Spleen (tissue), 11 donors: ENCODE measurements around the gene RGMA. TPM values are rescaled to one million over a fixed set of nuclear protein-coding genes. Genes with fewer than 3 reads are reported as not detected.

ENCODE experiments used
- DNase-seq: peaks from one replicate; pipeline ENCODE4 v3.0.0-alpha.2; 2020
- H3K27ac ChIP-seq, 8 donors: fragments of 200-600 bp; sonication (generic) in 7 of 8; 1 replicate in 4 of 8; 2 replicates in 4 of 8; pipeline versions ENCODE4 v1.5.0 to v1.8.0; 2016 to 2021; ENCODE audit warnings: inconsistent platforms in 4 of 8, mild to moderate bottlenecking in 4 of 8, moderate library complexity in 1 of 8
- H3K27me3 ChIP-seq, 7 donors: fragments of 200-600 bp; sonication (generic) in 6 of 7; replicated peaks in 1 of 7; 1 replicate in 4 of 7; 2 replicates in 3 of 7; pipeline versions ENCODE4 v1.5.0 to v1.8.0; 2016 to 2021; ENCODE audit warnings: inconsistent platforms in 3 of 7, mild to moderate bottlenecking in 1 of 7
- H3K36me3 ChIP-seq, 6 donors: fragments of 200-600 bp; sonication (generic) in 5 of 6; 1 replicate in 4 of 6; 2 replicates in 2 of 6; pipeline versions ENCODE4 v1.5.0 to v1.8.0; 2016 to 2021; ENCODE audit warnings: inconsistent platforms in 2 of 6
- H3K4me1 ChIP-seq, 6 donors: fragments of 200-600 bp; sonication (generic) in 5 of 6; 1 replicate in 3 of 6; 2 replicates in 3 of 6; pipeline versions ENCODE4 v1.5.0 to v1.8.0; 2016 to 2021; ENCODE audit warnings: inconsistent platforms in 3 of 6
- H3K4me3 ChIP-seq, 8 donors: fragments of 200-600 bp; sonication (generic) in 7 of 8; 1 replicate in 4 of 8; 2 replicates in 4 of 8; pipeline versions ENCODE4 v1.5.0 to v1.8.0; 2016 to 2021; ENCODE audit warnings: inconsistent platforms in 4 of 8, mild to moderate bottlenecking in 4 of 8, moderate library complexity in 2 of 8
- H3K9me3 ChIP-seq, 8 donors: fragments of 200-600 bp; sonication (generic) in 7 of 8; 1 replicate in 4 of 8; 2 replicates in 4 of 8; pipeline versions ENCODE4 v1.5.0 to v1.8.0; 2016 to 2021; ENCODE audit warnings: inconsistent platforms in 4 of 8
- CTCF ChIP-seq, 11 experiments: fragments of 200-600 bp in 7 of 11; fragments of 450-650 bp in 4 of 11; sonication (generic) in 4 of 11; IDR thresholded peaks in 8 of 11; conservative IDR thresholded peaks in 3 of 11; 1 replicate in 7 of 11; 2 replicates in 4 of 11; pipeline versions ENCODE4 v1.4.0 to v1.8.0; 2016 to 2021; ENCODE audit warnings: antibody characterized with exemption in 11 of 11, inconsistent platforms in 4 of 11, mild to moderate bottlenecking in 1 of 11
- POLR2A ChIP-seq, 3 donors: fragments of 450-650 bp; IDR thresholded peaks; one replicate each; pipeline ENCODE4 v1.5.1; 2017; ENCODE audit warnings: antibody characterized with exemption in 3 of 3, mild to moderate bottlenecking in 1 of 3
- POLR2AphosphoS5 ChIP-seq, 3 donors: sonication (generic); formaldehyde crosslinking; IDR thresholded peaks; one replicate each; pipeline ENCODE4 v1.5.1; 2017; ENCODE audit warnings: antibody characterized with exemption in 3 of 3
- WGBS, 5 donors: extraction: QIAGEN DNeasy Blood & Tissue Kit in 3 of 5; methylation state at CpG; one replicate each; pipeline versions ENCODE4 v1.1.5 to v1.1.7; 2013 to 2018; 5-methylcytosine and 5-hydroxymethylcytosine counted together
- intact Hi-C: fragments of 100-400 bp; cut with DNase I; formaldehyde crosslinking; loops from one replicate; pipeline ENCODE4 v1.15.0; 2023; ENCODE audit warnings: low total_unique reads
- polyA plus RNA-seq, 3 donors: library from polyadenylated mRNA; stranded (reverse); fragments of 200-250 nt; gene quantifications; one replicate each; pipeline ENCODE4 v1.2.1, GENCODE V29; 2013
- total RNA-seq, 7 donors: library from RNA; depleted of rRNA in 3 of 7; stranded (reverse); fragments of >200 nt in 3 of 7; fragmentation: NEBNext Ultra II Directional in 4 of 7; extraction: Animal tissue kit (Norgen Biotek cat#: 25700) in 4 of 7; gene quantifications; one replicate each; pipeline versions ENCODE4 v1.1.0 to v1.2.1, GENCODE V29; 2016 to 2021
- donor health status: healthy with polysubstance abuse.
- donor health status: DM: no; HTN: no; CAD: no; lungs with moderate emphysema.
- donor health status: DM: no; HTN: no; CAD: no.
- donor health status: Bipolar disorder and iron deficiency.
- donor health status: healthy.
- donor health status: DM: no; HTN: no; CAD: no.
- donor health status: DM: yes; HTN: yes; CAD: no.

The RGMA gene
- total and polyA plus RNA-seq, 10 donors, result 0.37 to 3.1 (median 1.2) TPM

GRCh38 chr15:93031103-93031464 is 57.9 kb downstream of the RGMA start:
- no peak for DNase-seq
- peak overlapping the region in 1 of 8 donors; percentile 95 for H3K27ac ChIP-seq
- intact Hi-C loops, result loop anchor here (10.0 kb wide), 1 partner anchor 1094 kb away; no protein-coding TSS in a partner anchor
- no peaks in the 10 kb centered on the region for H3K9me3 ChIP-seq
- peaks cover 6 to 58% (median 45%) of the 10 kb centered on the region in 6 donors for H3K4me1 ChIP-seq
- WGBS, 5 donors, result 61 to 83% (median 70%) methylated on average over 9 of the region's 9 CpGs
- peaks cover 0 to 5% (median 0%) of the 10 kb centered on the region in 7 donors for H3K27me3 ChIP-seq
- H3K4me3 ChIP-seq, result no peak overlapping the region
- peaks cover 0 to 22% (median 13%) of the 10 kb centered on the region in 6 donors for H3K36me3 ChIP-seq
- TF ChIP-seq POLR2A (IDR thresholded peaks at IDR 0.05) (no peak), CTCF (IDR thresholded peaks at IDR 0.05 in 8 of 11, conservative IDR thresholded peaks at IDR 0.05 in 3 of 11) (no peak), POLR2AphosphoS5 (IDR thresholded peaks at IDR 0.05) (no peak)

- H3K27ac ChIP-seq, result peak overlapping the region in 6 of 8 donors; percentile 80 to 95 (median 88)
- no peaks in the 10 kb centered on the region for H3K9me3 ChIP-seq
- peaks cover 0 to 27% (median 17%) of the 10 kb centered on the region in 6 donors for H3K36me3 ChIP-seq
- peaks cover 0 to 4% (median 0%) of the 10 kb centered on the region in 7 donors for H3K27me3 ChIP-seq
- WGBS, 5 donors, result 22 to 44% (median 35%) methylated on average over 16 to 20 of the region's 20 CpGs
- TF ChIP-seq CTCF (IDR thresholded peaks at IDR 0.05 in 8 of 11, conservative IDR thresholded peaks at IDR 0.05 in 3 of 11) (peak; percentile 62 to 95 (median 88)), POLR2AphosphoS5 (IDR thresholded peaks at IDR 0.05) (peak in 1 of 3 donors; percentile 34), POLR2A (IDR thresholded peaks at IDR 0.05) (no peak)
- intact Hi-C loops, result loop anchor here (10.0 kb wide), 1 partner anchor 1094 kb away; no protein-coding TSS in a partner anchor
- H3K4me1 ChIP-seq, result peaks cover 6 to 58% (median 45%) of the 10 kb centered on the region in 6 donors
- peak; percentile 87 for DNase-seq
- no peak overlapping the region for H3K4me3 ChIP-seq
These were observed 58.4 kb downstream of the RGMA start for GRCh38 chr15:93030430-93031102.

GRCh38 chr15:93029836-93030429 is 59.1 kb downstream of the RGMA start:
- WGBS, 5 donors, result 69 to 79% (median 71%) methylated on average over 9 to 12 of the region's 12 CpGs
- peak overlapping the region in 1 of 8 donors; percentile 37 for H3K4me3 ChIP-seq
- intact Hi-C loops, result loop anchor here (10.0 kb wide), 1 partner anchor 1095 kb away; no protein-coding TSS in a partner anchor
- peak overlapping the region in 7 of 8 donors; percentile 80 to 95 (median 85) for H3K27ac ChIP-seq
- H3K36me3 ChIP-seq, result peaks cover 0 to 34% (median 23%) of the 10 kb centered on the region in 6 donors
- no peak for TF ChIP-seq CTCF (IDR thresholded peaks at IDR 0.05 in 8 of 11, conservative IDR thresholded peaks at IDR 0.05 in 3 of 11)
- no peak for TF ChIP-seq POLR2A (IDR thresholded peaks at IDR 0.05)
- TF ChIP-seq POLR2AphosphoS5 (IDR thresholded peaks at IDR 0.05), result no peak
- H3K27me3 ChIP-seq, result peaks cover 0 to 4% (median 0%) of the 10 kb centered on the region in 7 donors
- no peak for DNase-seq
- no peaks in the 10 kb centered on the region for H3K9me3 ChIP-seq
- H3K4me1 ChIP-seq, result peaks cover 6 to 62% (median 51%) of the 10 kb centered on the region in 6 donors
